Aorta (tissue), 5 donors: Measurements from ENCODE around the gene TUBAL3. TPM values are rescaled to one million over a fixed set of nuclear protein-coding genes. Genes with fewer than 3 reads are reported as not detected.
"Not testable (repeated sequence)": the region's sequence is repeated elsewhere in the genome, so short reads cannot be mapped to it uniquely, and the experiment has no call there.

Experiments used
- ATAC-seq: fragments of 200-7000 bp; cut with Tn5 transposase; one replicate; pipeline ENCODE4 v1.9.1; 2022; ENCODE audit warnings: moderate library complexity; ENCODE audit not compliant: low FRiP score
- DNase-seq, 2 donors: peaks; one replicate each; pipeline ENCODE4 v3.0.0-alpha.2; 2020
- H3K27ac ChIP-seq, 2 donors: one replicate each; pipeline ENCODE4 v1.5.1; 2013; ENCODE audit warnings: low read length in 2 of 2, mild to moderate bottlenecking in 2 of 2, moderate library complexity in 2 of 2, control low read depth in 1 of 2, inconsistent platforms in 1 of 2, low read depth in 1 of 2
- H3K27me3 ChIP-seq, 2 donors: one replicate each; pipeline ENCODE4 v1.6.1; 2013; ENCODE audit warnings: control low read depth in 1 of 2, low read length in 1 of 2, mild to moderate bottlenecking in 1 of 2, moderate library complexity in 1 of 2; ENCODE audit not compliant: insufficient read depth in 2 of 2, control insufficient read depth in 1 of 2
- H3K36me3 ChIP-seq, 2 donors: one replicate each; pipeline ENCODE4 v1.6.1; 2013; ENCODE audit warnings: control low read depth in 1 of 2, low read length in 1 of 2, mild to moderate bottlenecking in 1 of 2; ENCODE audit not compliant: insufficient read depth in 2 of 2, control insufficient read depth in 1 of 2
- H3K4me1 ChIP-seq, 2 donors: one replicate each; pipeline ENCODE4 v1.6.1; 2013; ENCODE audit warnings: low read length in 2 of 2, control low read depth in 1 of 2, mild to moderate bottlenecking in 1 of 2, moderate library complexity in 1 of 2; ENCODE audit not compliant: insufficient read depth in 2 of 2, control insufficient read depth in 1 of 2
- H3K4me3 ChIP-seq, 2 donors: one replicate each; pipeline ENCODE4 v1.5.1; 2013; ENCODE audit warnings: low read length in 2 of 2, control low read depth in 1 of 2, mild to moderate bottlenecking in 1 of 2
- H3K9me3 ChIP-seq: one replicate; pipeline ENCODE4 v1.6.1; 2013; ENCODE audit warnings: mild to moderate bottlenecking, low read length; ENCODE audit not compliant: control insufficient read depth
- WGBS, 2 donors: extraction: QIAGEN DNeasy Blood & Tissue Kit; methylation state at CpG; one replicate each; pipeline ENCODE4 v1.1.7; 2013; 5-methylcytosine and 5-hydroxymethylcytosine counted together
- intact Hi-C, 2 donors: fragments of 100-400 bp; cut with DNase I; formaldehyde crosslinking; loops; one replicate each; pipeline versions ENCODE4 v1.14.2 to v1.15.0; 2022
- polyA plus RNA-seq, 2 donors: library from polyadenylated mRNA; stranded (reverse); fragments of 200-250 nt; gene quantifications; one replicate each; pipeline ENCODE4 v1.2.3, GENCODE V29; 2013
- total RNA-seq, 2 donors: library from RNA; stranded (reverse); fragmentation: NEBNext Ultra II Directional; extraction: Animal tissue kit (Norgen Biotek cat#: 25700); gene quantifications; one replicate each; pipeline ENCODE4 v1.2.1, GENCODE V29; 2021
- donor health status: healthy with polysubstance abuse.
- donor health status: Bipolar disorder and iron deficiency.
- donor health status: DM: no; HTN: no; CAD: no.
- donor health status: DM: no; HTN: no; CAD: no.
- donor health status: DM: yes; HTN: yes; CAD: no.

TUBAL3 gene
- total and polyA plus RNA-seq, 4 donors = 0.28 to 10.6 TPM; not detected in 2

DNA sequence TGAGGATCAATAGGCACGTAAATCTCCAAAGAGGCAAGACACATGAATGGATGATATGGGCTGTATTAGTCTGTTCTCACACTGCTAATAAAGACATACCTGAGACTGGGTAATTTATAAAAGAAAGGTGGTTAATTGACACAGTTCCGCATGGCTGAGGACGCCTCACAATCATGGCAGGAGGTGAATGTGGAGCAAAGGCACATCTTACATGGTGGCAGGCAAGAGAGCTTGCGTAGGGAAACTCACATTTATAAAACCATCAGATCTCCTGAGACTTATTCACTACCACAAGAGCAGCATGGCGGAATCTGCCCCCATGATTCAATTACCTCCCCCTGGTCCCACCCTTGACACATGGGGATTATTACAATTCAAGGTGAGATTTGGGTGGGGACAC lies 25.4 kb downstream of the TUBAL3 start:
- H3K4me1 ChIP-seq, H3K27ac ChIP-seq, intact Hi-C loops, H3K36me3 ChIP-seq, H3K27me3 ChIP-seq, H3K4me3 ChIP-seq, H3K9me3 ChIP-seq, DNase-seq, ATAC-seq: not testable (repeated sequence)
- WGBS, 2 donors = 94 to 97% methylated on average over 5 of the region's 5 CpGs

DNA sequence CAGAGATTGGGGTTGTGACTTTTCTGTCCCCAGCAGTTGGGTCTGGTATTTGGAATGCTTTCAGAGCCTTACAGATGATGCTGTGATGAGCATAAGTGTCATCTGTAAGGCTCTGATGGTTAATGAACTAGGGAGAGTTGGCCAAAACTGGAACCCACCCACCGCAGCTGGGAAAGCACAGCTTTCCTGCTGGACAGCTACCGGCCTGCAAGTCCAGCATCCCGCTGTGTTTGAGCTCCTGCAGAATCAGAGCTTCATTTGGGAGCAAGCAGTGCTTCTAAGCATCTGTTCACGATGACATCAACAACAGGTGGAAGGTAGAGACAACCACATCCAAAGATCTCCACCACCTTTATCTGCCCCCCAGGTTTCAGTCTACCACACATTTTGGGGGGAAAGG lies 28.2 kb downstream of the TUBAL3 start:
- 51 to 53% methylated on average over 4 of the region's 4 CpGs for WGBS, 2 donors
- Histone ChIP-seq H3K27ac (no peak overlapping the region), H3K36me3 (no peaks in the 10 kb centered on the region), H3K27me3 (no peaks in the 10 kb centered on the region), H3K4me3 (no peak overlapping the region), H3K4me1 (no peaks in the 10 kb centered on the region), H3K9me3 (no peaks in the 10 kb centered on the region)
- DNase-seq = no peak
- intact Hi-C loops = no loop called here
- no peak for ATAC-seq

- H3K27me3 ChIP-seq = no peaks in the 10 kb centered on the region
- WGBS, 2 donors = 78 to 82% methylated on average over 15 to 21 of the region's 22 CpGs
- H3K9me3 ChIP-seq = no peaks in the 10 kb centered on the region
- no peaks in the 10 kb centered on the region for H3K36me3 ChIP-seq
- no peak overlapping the region for H3K4me3 ChIP-seq
- ATAC-seq (no peak), DNase-seq (no peak)
- H3K4me1 ChIP-seq = no peaks in the 10 kb centered on the region
- H3K27ac ChIP-seq = no peak overlapping the region
- intact Hi-C loops = no loop called here
Observed at GRCh38 chr10:5373891-5374611, 30.6 kb downstream of the TUBAL3 start.

DNA sequence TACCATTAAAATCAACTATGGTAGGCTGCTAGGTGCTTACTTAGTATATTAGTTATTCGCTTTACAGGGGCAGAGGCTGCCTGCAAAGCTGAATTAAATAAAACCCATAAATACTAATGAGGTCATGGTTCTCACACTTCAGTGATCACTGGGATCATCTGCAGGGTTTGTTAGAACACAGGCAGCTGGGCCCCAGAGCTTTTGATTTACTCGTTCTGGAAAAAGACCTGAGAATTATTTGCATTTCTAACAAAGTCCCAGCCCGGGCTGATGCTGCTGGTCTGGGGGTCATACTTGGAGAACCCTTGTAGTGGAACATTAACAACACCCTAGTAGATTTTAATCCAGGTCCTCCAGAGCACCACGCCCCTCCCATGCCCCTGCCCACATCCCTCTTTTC lies 31.3 kb downstream of the TUBAL3 start:
- H3K27me3 ChIP-seq = no peaks in the 10 kb centered on the region
- H3K4me1 ChIP-seq = no peaks in the 10 kb centered on the region
- intact Hi-C loops = no loop called here
- H3K9me3 ChIP-seq = no peaks in the 10 kb centered on the region
- DNase-seq (no peak), ATAC-seq (no peak)
- H3K27ac ChIP-seq = no peak overlapping the region
- 86 to 89% methylated on average over 4 of the region's 4 CpGs for WGBS, 2 donors
- no peaks in the 10 kb centered on the region for H3K36me3 ChIP-seq
- no peak overlapping the region for H3K4me3 ChIP-seq

DNA sequence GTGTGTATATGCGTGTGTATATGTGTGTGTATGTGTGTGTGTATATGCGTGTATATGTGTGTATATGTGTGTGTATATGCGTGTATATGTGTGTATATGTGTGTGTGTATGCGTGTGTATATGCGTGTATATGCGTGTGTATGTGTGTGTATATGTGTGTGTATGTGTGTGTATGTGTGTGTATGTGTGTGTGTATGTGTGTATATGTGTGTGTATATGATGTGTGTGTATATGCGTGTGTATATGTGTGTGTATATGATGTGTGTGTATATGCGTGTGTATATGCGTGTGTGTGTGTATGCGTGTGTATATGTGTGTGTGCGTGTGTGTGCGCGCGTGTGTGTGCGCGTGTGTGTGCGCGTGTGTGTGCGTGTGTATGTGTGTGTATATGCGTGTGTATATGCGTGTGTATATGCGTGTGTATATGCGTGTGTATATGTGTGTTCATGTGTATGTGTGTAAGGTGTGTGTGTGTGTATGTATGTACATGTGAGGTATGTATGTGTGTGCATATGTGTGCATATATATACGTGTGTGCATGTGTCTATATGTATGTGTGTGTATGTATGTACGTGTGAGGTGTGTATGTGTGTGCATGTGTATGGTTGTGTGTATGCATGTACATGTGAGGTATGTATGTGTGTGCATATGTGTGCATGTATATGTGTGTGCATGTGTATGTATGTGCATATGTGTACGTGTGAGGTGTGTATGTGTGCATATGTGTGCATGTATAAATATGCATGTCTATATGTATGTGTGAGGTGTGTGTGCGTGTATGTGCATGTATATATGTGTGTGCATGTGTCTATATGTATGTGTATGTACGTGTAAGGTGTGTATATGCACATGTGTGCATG lies 33.9 kb downstream of the TUBAL3 start:
- ATAC-seq (no peak), DNase-seq (no peak)
- Histone ChIP-seq H3K4me1 (no peaks in the 10 kb centered on the region), H3K4me3 (no peak overlapping the region), H3K9me3 (no peaks in the 10 kb centered on the region), H3K36me3 (no peaks in the 10 kb centered on the region), H3K27me3 (no peaks in the 10 kb centered on the region), H3K27ac (no peak overlapping the region)
- WGBS, 2 donors = 76 to 89% methylated on average over 28 of the region's 28 CpGs
- intact Hi-C loops = no loop called here

DNA sequence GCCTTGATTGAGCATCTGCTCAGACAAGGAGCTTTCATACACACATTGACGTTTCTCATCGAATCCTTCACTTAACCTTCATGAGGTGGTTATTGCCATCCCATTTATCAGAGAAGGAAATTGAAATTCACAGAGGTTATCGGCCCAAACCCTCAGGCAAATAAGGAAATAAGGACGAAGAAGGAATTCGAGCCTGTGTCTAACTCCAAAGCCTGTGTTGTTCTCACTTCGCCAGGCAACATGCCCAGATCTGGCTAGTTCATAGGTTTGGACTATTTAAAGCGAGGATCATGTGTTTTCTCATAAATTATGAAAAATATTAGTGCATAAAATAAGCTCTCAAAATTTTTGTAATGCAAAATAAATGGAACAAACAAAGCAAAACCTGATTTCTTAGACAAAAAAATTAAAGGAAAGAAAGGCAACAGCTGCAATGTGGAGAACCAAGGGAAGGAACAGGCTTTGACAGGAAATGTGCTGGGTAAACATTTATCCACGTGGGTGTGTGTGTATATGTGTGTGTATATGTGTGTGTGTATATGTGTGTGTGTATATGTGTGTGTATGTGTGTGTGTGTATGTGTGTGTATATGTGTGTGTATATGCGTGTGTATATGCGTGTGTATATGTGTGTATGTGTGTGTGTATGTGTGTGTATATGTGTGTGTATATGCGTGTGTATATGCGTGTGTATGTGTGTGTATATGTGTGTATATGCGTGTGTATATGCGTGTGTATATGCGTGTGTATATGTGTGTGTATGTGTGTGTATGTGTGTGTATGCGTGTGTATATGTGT lies 35.1 kb downstream of the TUBAL3 start:
- ATAC-seq (no peak), DNase-seq (no peak)
- no peaks in the 10 kb centered on the region for H3K27me3 ChIP-seq
- no peaks in the 10 kb centered on the region for H3K36me3 ChIP-seq
- no peak overlapping the region for H3K27ac ChIP-seq
- intact Hi-C loops = no loop called here
- no peaks in the 10 kb centered on the region for H3K9me3 ChIP-seq
- WGBS, 2 donors = 51 to 53% methylated on average over 16 of the region's 16 CpGs
- H3K4me1 ChIP-seq = no peaks in the 10 kb centered on the region
- no peak overlapping the region for H3K4me3 ChIP-seq

DNA sequence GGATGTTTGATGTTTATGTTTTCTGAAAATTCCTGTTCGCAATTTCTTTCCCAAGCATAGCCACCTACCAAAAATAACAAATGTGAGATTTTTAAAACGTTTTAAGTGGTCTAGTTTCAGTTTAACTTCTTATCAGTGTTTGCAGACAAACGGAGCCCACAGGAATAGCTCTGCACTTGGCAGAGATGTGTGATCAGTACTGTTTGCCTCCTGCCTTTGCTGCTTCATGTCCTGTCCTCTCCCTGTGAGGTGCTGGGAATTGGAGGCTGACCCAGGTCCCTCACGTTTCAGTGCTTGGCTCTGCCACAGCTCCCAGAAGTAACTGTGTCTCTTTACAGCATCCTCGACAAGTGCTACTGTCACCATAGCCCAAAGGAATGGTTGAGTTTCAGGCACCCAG lies 38.7 kb downstream of the TUBAL3 start:
- no peaks in the 10 kb centered on the region for H3K27me3 ChIP-seq
- whole genome bisulfite sequencing, 2 donors = 16 to 20% methylated on average over 5 of the region's 5 CpGs
- no peaks in the 10 kb centered on the region for H3K36me3 ChIP-seq
- intact Hi-C loops = no loop called here
- ATAC-seq (no peak), DNase-seq (no peak)
- no peak overlapping the region for H3K4me3 ChIP-seq
- H3K4me1 ChIP-seq = no peaks in the 10 kb centered on the region
- H3K9me3 ChIP-seq = no peaks in the 10 kb centered on the region
- no peak overlapping the region for H3K27ac ChIP-seq

DNA sequence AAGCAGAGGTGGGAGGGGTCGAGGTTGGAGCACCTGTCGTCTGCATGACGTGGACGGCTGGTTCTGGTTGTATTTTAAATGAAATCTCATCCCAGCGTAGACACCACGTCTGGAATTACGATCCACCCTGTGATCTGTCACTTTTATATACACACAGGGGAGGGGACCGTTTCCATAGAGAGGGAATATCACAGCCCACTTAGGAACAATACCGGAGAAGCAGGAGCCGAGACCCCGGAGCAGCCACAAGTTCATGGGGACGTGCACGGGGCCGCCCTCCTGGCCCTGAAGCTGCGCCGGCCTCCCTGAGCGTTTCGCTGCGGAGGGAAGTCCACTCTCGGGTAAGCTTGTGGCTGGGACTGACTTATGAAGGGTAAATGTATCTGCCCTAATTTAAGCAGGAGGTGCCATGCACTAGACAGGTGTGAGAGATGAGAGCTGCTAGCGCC lies 39.7 kb downstream of the TUBAL3 start, which contains the start of gene UCN3:
Gene UCN3, plus strand, starts transcription at position 77 of the 449 bp plus-strand sequence. CDS start 8,755 bp downstream, outside the sequence.
- intact Hi-C loops = no loop called here
- no peak for DNase-seq
- Histone ChIP-seq H3K4me3 (no peak within 1 kb of the TSS), H3K27ac (no peak within 1 kb of the TSS), H3K4me1 (no peaks in the 10 kb centered on the region), H3K36me3 (no peaks in the 10 kb centered on the region), H3K27me3 (no peaks in the 10 kb centered on the region), H3K9me3 (no peaks in the 10 kb centered on the region)
- no peak for ATAC-seq
- WGBS, 2 donors = 65 to 69% methylated on average over 21 of the region's 21 CpGs
